HG03432 (cell line): ENCODE data around the gene HDAC4.

Experiments
- ATAC-seq: cut with Tn5 transposase; IDR thresholded peaks from one replicate; pipeline ENCODE4 v1.9.1; 2021; ENCODE audit warnings: mild to moderate bottlenecking, moderate library complexity; ENCODE audit not compliant: unreplicated experiment

Gene HDAC4

DNA sequence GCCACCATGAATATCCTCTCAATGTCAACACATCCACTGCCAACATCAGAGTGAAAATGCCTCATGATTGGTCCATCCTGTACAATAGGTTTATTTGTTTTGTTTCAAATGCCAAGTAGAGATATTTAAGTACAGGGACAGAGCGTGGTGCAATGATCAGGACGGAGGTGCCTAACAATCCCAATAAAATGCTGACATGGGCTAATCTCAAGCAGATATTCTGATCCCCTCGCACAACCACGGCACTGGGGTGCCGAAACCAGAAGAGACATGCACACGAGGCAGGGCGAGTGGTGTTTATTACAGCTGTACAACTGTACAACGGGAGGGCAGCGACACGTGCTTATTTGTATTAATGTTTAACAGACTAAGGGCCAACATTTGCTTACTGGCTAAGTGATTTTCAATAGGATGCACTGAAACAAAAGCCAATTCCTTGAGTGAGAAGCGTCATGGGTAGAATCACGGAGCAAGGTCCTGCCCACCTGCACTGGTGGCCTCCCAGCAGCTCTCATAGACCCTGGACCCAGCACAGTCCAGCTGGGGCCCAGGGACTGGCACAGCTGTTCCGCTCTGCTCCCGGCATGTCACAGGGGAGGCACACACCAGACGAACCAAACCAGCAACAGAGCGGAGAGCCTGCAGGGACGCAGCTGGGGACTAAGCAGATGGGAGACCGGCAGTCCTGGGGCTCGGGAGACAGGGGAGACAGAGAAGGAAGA lies 101.4 kb downstream of the HDAC4 start:
- no peak for ATAC-seq

DNA sequence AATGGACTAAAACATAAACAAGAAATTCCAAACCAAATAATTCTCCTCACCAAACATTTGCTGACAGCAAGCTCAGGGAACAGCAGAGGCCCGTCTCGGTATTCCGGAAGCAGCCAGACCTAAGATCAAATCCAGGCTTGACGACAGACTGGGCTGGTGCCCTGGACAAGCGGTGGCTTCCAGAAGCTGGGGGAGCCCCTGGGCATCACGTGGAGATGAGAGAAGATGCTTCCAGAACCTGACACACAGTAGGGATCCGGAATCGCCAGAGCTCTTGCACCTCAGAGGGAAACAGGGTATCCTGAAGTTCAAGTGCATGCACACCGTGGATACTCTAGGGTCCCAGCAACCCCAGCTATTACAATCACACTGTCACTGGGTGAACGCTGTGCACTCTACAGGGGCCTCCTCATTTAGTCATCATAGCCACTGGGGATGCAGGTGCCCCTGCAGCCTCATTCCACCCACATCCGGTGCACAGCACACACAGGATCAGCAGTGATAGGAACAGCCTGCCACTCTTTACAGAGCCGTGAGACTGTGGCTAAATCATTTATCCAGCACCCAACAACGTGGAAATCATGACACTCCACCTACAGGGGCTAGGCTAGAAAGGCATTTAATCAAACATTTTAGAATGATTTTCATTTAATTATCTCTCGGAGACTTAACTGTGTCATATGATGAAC lies 102.6 kb downstream of the HDAC4 start:
- ATAC-seq = no peak

- no peak for ATAC-seq
Measured at GRCh38 chr2:239297142-239298004, 103.4 kb downstream of the HDAC4 start.

DNA sequence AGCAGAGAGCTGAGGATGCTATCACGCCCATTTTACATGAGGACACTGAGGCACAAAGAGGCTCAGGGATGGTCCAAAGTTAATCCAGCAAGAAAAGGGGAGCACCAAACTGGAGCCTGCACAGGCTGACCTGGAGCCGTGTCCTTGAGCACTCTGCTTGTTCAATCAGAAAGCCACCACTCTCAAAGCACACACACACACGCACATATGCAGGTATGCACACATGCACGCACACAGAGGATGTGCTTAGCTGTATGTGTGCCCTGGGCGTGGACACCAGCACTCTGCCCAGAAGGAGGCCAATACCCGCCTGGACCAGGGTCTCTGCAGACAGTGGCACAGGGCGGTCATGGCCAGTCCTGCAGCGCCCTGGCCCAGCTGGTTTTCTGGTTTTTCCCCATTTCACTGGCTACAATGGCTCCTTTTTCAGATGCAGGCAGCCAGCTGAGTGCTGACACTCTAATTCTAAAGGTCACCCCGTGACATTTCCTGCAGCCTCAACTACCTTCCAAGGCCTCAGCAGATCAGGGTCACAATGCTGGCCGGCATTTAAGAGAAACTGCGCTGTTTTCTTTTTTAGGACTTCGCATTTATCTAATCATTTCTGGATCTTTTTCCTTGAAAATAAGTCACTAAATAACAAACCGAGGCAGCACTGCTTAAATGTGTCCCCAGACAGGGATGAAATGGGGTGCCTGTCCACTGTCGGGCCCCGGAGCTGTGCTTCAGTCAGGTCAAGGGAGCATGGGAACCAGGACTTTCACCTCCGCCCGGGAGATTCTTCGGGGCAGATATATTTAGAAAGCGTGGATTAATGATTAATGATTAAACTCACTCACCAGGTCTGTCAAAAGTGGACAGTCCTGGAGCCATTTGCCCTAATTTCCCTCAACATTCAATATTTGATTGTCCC lies 104.5 kb downstream of the HDAC4 start:
- no peak for ATAC-seq

DNA sequence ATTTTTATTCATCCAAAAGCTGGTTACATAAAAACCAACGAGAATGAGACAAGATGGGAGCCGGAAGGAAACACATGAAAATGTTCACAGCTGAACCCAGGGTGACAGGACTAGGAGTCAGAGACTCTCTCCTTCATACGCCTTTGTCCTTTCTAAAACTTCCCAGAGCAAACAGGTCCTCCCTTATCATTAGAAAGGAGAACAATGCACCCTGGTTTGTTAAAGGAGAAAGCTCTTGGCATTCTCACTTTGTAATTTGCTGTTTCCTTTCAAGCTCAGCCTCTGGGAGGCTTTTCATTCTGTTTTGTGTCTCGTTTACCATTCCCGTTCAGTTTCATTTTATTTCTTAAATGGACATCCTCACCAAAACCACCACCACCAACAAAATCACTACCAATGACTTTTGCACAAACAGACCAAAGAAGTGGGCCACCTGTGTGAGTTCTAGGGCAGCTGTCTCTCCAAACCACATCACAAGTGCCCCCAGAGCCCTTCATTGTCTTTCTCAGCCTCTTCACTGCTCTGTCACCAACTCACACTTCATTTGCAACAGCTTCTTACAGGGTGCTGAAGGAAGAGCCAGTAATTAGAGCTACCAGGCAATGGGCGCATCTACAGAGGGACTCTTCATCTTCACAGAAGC lies 105.3 kb downstream of the HDAC4 start:
- ATAC-seq = no peak

DNA sequence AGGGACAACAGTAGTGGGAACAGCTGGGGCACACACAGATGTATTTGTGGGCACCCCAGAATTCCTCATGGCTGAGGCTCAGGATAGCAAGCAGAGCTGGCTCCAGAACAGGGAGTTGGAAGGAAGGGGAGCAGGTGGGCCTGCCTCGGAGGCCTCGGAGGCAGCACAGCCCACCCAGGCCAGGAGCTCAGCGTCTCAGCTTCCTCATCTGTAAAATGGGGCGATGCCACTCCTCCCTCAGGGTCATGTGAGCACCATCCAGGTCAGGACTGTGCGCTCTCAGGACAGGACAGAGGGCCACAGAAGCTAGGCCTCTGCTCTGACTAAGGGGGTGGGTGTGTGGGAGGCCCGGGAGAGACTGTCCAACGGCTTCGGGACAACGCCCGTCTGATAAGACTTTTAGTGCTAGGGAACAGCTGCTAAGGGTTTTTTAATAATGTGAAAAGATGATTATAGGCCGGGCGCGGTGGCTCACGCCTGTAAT lies 106.2 kb downstream of the HDAC4 start:
- no peak for ATAC-seq

- ATAC-seq = peak; percentile 63
Measured at GRCh38 chr2:239293775-239294430, 106.9 kb downstream of the HDAC4 start.

DNA sequence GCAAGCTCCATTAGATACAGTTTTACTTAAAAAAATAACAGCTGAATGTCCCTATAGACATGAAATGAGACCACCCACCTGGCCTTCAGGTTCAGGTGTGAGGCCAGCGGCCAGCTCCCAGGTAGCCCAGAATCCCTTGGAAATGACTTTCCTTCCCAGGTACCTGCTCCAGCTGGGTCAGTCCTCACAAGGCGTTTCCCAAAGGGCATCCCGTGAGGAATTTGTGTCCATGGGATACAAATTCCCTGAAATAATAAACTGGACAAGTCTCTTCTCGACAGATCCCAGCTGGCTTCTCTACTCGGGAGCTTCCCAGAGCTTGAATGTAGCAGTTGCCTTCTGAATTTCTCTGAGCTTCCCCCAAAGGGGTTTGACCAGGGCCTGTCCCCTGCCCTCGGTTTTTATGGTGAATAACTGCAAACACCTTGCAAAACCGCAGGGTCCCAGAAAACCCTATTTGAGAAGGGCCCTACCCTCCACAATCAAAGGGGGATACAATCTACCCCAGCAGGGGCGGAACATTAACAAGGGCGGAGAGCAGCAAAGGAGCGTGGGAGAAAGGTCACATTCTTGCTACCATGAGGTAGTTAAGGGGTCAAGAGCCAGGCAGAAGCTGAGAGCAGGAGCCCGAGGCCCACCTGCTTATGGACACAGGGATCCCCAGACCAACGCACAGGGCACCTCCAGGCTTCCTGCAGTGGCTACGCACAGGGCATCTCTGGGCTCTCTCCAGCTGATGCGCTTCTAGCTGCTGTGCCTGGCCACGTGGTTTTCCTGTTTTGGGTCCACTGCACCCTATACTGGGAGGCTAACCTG lies 107.7 kb downstream of the HDAC4 start:
- ATAC-seq = no peak

DNA sequence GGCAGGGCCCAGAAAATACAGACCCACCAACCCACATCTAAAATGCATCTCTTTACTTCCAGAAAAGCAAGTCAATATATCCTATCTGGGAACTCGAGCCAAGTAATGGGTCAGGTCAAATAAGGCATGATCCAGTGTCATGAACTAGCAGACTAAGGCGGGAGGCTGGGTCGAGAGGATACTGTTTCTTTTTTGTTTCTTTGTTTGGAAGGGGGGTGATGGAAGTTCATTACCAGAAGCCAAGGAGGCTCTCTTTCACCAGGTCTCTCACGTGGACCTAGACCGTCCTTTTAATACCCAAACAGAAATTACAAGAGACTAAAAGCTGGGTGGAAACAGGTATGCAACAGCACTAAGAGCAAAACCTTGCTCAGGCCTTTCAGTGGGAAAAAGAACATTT lies 108.3 kb downstream of the HDAC4 start:
- ATAC-seq = no peak

- no peak for ATAC-seq
Measured at GRCh38 chr2:239291475-239292350, 109.1 kb downstream of the HDAC4 start.

DNA sequence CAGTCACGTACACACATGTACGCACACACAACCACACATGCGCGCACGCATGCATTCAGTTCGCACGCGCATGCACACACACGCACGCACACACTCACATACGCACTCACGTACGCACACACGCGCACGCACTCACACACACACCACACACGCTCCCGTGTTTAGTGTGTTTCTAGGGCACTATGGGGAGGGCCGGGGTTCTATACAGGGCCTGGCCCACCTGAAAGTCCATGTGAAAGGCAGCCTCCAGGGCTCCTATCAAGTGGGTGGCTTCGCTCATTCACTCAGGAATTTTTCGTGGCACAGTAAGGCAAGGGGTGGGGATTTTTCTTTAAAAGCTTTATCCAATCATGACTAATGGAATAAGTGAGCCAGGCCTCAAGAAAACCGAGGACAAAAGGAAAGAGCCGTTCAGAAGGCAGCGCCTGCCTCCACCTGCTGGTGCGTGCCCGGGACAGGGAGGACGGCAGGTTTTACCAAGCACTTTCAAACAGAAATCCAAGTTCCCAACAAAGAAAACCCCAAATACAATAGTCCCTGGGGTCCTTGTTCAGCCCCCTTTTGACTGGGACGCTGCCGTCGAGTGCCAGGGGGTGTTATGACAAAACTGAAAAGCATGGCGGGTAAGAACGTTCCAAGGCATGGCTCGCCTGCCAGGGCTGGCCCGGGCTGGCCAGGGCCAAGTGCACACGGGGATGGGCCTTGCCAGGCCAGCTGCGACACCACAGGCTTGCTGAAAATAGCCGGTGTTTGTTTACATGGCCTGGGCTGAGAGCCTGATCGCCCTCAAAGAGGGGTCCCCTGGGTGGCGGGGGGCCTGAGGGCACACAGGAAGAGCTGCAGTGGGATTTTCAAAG lies 110.0 kb downstream of the HDAC4 start:
- no peak for ATAC-seq

GRCh38 chr2:239289545-239289944 lies 111.3 kb downstream of the HDAC4 start:
- peak; percentile 26 for ATAC-seq

DNA sequence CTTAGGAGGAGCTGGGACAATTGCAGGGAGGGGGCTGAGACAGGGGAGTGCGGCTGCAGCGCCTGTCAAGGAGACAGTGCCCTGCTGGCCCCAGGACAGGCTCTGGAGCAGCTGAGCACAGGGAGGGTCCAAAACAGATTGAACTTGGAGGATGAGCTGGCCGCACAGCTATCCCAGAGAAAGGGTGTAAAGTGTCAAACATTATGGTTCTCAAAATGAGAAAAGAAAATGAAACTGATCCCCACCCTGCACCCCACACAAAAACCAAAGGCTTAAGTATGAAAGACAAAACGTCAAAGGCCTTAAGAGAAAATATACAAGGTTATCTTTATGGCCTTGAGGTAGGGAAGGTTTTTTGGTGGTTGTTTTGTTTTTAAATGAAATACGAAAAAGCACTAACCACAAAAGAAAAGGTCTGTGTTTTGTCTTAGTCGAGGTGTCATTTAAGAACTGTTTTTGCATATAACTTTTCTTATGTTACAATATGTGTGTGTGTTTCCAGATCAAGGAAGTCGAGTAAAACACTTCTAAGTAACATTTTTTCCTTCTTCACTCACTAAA lies 111.8 kb downstream of the HDAC4 start:
- ATAC-seq = peak; percentile 68

DNA sequence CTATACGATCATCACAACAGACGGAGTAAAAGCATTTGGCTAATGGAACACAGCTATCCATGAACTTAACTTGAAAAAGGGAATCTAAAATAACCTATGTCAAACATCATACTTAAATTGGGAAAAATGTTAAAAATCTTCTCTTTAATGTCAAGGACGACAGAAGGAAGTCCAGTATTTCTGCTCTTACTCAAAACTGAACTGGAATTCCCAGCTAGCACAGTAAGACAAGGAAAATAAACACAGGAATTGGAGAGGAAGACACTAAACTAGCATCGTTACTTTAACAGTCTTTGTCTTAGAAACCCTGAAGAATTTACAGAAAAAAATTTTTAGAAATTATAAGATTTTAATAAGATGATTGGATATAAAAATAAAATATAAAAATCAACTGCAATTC lies 112.6 kb downstream of the HDAC4 start:
- no peak for ATAC-seq

DNA sequence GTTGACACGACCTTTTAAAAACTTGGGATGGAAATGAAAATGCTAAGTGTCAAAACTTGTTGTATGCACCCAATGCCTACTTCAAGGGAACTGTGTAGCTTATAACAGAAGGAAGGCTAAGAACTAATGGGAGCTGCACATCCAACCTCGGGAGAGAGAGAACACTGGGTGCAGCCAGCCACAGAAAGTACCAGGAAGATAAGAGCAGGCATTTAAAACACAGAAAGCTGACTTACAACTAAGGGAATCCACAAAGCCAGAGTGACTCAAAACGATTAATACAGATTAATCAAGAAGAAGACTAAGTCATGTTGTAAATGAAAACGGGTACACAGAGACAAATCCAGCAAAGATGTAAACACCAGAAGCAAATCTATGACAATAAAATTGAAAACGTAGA lies 113.4 kb downstream of the HDAC4 start:
- ATAC-seq = no peak

DNA sequence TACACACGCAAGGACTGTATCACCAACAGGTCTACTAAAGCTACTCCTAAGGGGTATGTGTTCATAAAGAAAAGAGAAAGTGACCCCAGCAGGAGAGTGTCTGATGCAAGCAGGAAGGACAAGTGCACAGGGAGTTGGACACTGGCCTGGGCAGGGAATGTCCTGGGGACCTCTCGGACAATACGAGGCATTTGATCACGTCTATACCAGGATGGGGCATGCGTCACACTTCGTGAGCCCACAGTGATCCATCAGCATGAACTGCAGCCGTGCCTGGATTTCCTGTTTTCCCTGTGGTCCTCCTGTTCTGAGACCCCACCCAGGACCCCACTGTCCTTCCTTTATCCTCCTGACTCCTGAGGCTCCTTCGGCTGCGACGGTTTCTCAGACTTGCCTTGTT lies 113.9 kb downstream of the HDAC4 start:
- no peak for ATAC-seq

- no peak for ATAC-seq
Measured at GRCh38 chr2:239285932-239286230, 114.9 kb downstream of the HDAC4 start.
